SH-SY5Y (cell line): ENCODE measurements around the gene IL32.

Source experiments
- GATA2 ChIP-seq: IDR thresholded peaks from 2 replicates; pipeline ENCODE4 v1.6.1; 2011; ENCODE audit warnings: mild to moderate bottlenecking, low read depth, low read length
- GATA3 ChIP-seq: IDR thresholded peaks from 2 replicates; pipeline ENCODE4 v1.6.1; 2011; ENCODE audit warnings: low read depth, mild to moderate bottlenecking, low read length, moderate library complexity

GRCh38 chr16:3030222-3031212 lies 34.9 kb upstream of the IL32 start:
- TF ChIP-seq GATA3 (no peak), GATA2 (no peak)
